Activated CD4-positive, CD25-positive, alpha-beta regulatory T cell treated with anti-CD3 and anti-CD28 coated beads, Interleukin-2, amount 50 U/mL, for 16 hours (primary cell): ENCODE results near the gene SLC6A16.
"Not testable (repeated sequence)": the region's sequence is repeated elsewhere in the genome, so short reads cannot be mapped to it uniquely, and the experiment has no call there.

Source experiments
- DNase-seq: peaks from one replicate; pipeline ENCODE4 v3.0.0-alpha.2; 2020; ENCODE audit warnings: low read depth, low spot score

The SLC6A16 gene

GRCh38 chr19:49271080-49271753, 53.8 kb downstream of the SLC6A16 start:
- DNase-seq: no peak

DNA sequence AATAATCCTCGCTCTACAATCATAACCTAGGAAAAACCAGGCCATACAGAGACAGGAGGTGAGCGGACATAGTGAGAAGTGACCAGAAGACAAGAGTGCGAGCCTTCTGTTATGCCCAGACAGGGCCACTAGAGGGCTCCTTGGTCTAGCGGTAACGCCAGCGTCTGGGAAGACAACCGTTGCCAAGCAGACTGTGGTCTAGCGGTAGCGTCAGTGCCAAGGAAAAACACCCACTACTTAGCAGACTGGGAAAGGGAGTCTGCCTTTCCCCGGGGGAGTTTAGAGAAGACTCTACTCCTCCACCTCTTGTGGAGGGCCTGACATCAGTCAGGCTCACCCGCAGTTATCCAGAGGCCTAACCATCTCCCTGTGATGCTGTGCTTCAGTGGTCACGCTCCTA, 58.6 kb downstream of the SLC6A16 start:
- DNase-seq: not testable (repeated sequence)

GRCh38 chr19:49264258-49264657, 60.7 kb downstream of the SLC6A16 start:
- DNase-seq: no peak

DNA sequence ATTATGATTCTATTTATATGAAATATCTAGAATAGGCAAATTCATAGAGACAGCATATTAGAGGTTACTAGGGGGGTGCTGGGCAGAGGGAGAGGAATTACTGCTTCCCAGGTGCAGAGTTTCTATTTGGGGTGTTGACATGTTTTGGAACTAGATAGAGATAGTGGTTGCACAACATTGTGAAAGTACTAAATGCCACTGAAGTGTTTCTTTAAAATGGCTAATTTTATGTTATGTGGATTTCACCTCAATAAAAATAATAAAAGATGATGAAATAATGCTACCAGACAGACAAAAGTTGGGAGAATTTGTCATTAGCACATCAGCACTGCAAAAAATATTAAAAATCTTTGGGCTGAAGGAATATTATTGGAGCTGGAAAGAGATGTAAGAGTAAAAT, 63.4 kb downstream of the SLC6A16 start:
- DNase-seq: no peak

- no peak for DNase-seq
These were observed 68.3 kb downstream of the SLC6A16 start for GRCh38 chr19:49256691-49257090.

DNA sequence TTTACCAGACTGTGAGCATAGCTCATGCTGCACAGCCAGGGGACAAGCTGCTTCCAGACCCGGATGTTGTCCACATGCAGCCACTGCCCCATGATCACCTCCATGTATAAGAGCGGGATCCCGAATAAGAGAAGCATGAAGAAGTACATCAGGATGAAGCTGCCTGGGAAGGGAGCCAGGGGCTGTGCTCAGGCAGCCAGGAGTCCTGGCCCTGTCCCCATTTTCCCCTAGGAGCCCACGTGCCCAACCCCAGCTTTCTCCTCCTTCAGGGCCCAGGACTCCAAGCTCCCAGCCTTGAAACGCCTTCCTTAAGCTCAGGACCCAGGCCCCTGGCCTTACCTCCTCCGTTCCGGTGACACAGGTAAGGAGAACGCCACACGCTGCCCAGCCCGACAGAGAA, 69.3 kb downstream of the SLC6A16 start:
- no peak for DNase-seq

DNA sequence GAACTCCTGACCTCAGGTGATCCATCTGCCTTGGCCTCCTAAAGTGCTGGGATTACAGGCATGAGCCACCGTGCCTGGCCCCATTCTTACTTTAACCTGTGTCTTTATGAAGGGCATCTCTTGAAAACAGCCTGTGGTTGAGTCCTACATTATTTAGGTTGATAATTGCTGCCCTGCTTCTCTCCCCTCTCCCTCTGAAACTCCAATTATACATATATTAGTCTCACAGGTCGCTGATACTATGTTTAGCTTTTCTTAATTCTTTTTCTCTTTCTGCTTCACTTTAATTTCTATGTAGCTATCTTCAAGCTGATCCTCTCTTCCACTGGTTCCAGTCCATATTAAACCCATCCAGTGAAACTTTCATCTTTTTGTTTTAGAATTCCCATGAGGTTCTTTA, 75.1 kb downstream of the SLC6A16 start:
- DNase-seq: no peak

DNA sequence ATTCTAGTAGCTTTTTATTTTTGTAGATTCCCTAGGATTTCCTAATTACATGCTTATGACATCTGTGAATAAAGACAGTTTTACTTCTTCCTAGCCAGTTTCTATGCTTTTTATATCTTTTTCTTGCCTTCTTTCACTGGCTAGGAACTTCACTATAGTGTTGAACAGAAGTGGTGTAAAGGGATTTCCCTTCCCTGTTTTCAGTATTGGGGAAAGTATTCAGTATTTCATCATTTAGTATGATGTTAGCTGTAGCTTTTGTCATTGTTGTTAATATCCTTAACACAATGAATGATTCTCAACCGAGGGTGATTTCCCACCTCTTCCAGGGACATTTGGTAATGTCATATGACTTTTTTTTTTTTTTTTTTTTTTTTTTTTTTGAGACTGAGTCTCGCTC, 77.3 kb downstream of the SLC6A16 start:
- no peak for DNase-seq

DNA sequence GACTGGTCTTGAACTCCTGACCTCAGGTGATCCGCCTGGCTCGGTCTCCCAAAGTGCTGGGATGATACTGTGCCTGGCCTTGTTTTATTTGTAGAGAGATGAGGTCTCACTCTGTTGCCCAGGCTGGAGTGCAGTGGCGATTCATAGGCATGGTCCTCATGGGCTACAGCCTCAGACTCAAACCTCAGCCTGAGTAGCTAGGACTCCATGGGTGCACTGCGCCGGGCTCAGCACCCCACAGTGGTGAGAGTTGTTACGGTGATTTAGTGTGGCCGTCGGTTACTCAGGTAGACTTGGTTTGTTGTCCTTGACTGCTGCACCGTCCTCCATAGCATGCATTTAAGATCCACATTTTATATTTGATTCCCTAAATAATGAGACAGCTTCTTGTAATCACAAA, 80.7 kb downstream of the SLC6A16 start:
- no peak for DNase-seq

DNA sequence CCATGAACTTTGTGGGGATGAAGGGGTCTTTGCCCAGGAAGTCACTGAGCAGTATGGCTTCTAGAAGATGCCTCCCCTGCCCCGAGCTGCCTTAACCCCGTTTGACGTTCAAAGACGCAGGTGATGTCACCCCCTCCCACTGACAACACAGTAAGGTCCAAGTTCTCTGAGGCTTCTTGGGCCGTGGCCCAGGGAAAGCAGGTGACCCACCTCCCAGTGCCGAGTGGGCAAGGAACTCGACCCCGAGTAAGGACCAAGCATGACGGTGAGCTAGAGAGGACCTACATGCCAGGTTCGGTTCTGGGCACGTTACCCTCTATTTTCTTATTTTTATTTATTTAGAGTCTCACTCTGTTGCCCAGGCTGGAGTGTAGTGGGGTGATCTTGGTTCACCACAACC, 81.3 kb downstream of the SLC6A16 start:
- DNase-seq: no peak

DNA sequence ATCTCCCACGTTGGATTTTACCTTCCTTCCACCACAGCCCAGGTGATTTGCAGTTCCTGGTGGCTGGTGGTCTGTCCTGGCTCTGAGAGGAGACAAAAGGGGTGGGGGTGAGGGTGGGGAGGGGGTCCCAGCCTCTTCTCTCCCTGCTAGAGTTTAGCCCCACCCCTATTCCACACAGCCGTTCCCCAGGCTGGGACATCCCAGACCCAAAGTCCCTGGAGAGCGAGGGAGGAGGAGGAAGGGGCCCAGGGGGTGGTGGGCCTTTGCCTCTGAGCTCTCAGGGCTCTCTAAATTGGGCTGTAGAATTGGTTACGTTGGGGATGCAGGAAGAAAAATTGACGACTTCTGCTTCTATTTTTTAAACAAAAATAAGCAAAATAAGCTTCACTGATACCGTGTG, 81.9 kb downstream of the SLC6A16 start:
- DNase-seq: no peak

GRCh38 chr19:49241769-49242168, 83.2 kb downstream of the SLC6A16 start:
- DNase-seq: no peak
